GM23338 (cell line): ENCODE measurements around the gene GTF2H4. TPM values are rescaled to one million over a fixed set of nuclear protein-coding genes. Genes with fewer than 3 reads are reported as not detected.

Experiments
- ATAC-seq: fragments of 200-7000 bp; cut with Tn5 transposase; 3 replicates; pipeline ENCODE4 v1.9.1; 2020
- DNase-seq: peaks from one replicate; pipeline ENCODE4 v3.0.0-alpha.2; 2015; ENCODE audit warnings: low spot score
- H2AFZ ChIP-seq: fragments of 200-600 bp; sonication (generic); 2 replicates; pipeline ENCODE4 v1.8.0; 2016; ENCODE audit warnings: antibody characterized with exemption, mild to moderate bottlenecking, moderate library complexity
- H3F3A ChIP-seq: fragments of 200-600 bp; sonication (generic); replicated peaks from 2 replicates; pipeline ENCODE4 v1.8.0; 2017; ENCODE audit warnings: antibody characterized with exemption, mixed run types, low read depth
- H3K27ac ChIP-seq: fragments of 200-600 bp; sonication (generic); 2 replicates; pipeline ENCODE4 v1.6.1; 2016; ENCODE audit warnings: low read depth
- H3K27me3 ChIP-seq: fragments of 200-600 bp; sonication (generic); 2 replicates; pipeline ENCODE4 v1.8.0; 2016; ENCODE audit warnings: mild to moderate bottlenecking, mixed run types, moderate library complexity; ENCODE audit not compliant: insufficient read depth
- H3K36me3 ChIP-seq: fragments of 200-600 bp; sonication (generic); 2 replicates; pipeline ENCODE4 v1.8.0; 2016; ENCODE audit warnings: mild to moderate bottlenecking; ENCODE audit not compliant: insufficient read depth
- H3K4me1 ChIP-seq: fragments of 200-600 bp; sonication (generic); 2 replicates; pipeline ENCODE4 v1.8.0; 2016; ENCODE audit warnings: mild to moderate bottlenecking, moderate library complexity; ENCODE audit not compliant: insufficient read depth
- H3K4me2 ChIP-seq: fragments of 200-600 bp; sonication (generic); 2 replicates; pipeline ENCODE4 v1.7.1; 2017; ENCODE audit warnings: mixed run types
- H3K4me3 ChIP-seq: fragments of 200-600 bp; sonication (generic); 2 replicates; pipeline ENCODE4 v1.6.1; 2016; ENCODE audit warnings: mixed run types
- H3K79me2 ChIP-seq: fragments of 200-600 bp; sonication (generic); replicated peaks from 2 replicates; pipeline ENCODE4 v1.8.0; 2017; ENCODE audit warnings: mild to moderate bottlenecking; ENCODE audit not compliant: insufficient read depth
- H3K9me2 ChIP-seq: fragments of 200-600 bp; sonication (generic); 2 replicates; pipeline ENCODE4 v1.8.0; 2017; ENCODE audit not compliant: insufficient read depth
- H4K20me1 ChIP-seq: fragments of 200-600 bp; sonication (generic); replicated peaks from 2 replicates; pipeline ENCODE4 v1.8.0; 2017; ENCODE audit warnings: mild to moderate bottlenecking; ENCODE audit not compliant: insufficient read depth
- H3K27ac Mint-ChIP-seq: 2 replicates; pipeline ENCODE4 v1.8.0; 2020; ENCODE audit warnings: inconsistent platforms, mild to moderate bottlenecking, moderate library complexity, mixed read lengths
- H3K27me3 Mint-ChIP-seq: 3 replicates; pipeline ENCODE4 v1.8.0; 2022; ENCODE audit warnings: low read depth, mild to moderate bottlenecking, moderate library complexity, mixed read lengths, inconsistent platforms; ENCODE audit not compliant: insufficient read depth, poor library complexity
- H3K36me3 Mint-ChIP-seq: 3 replicates; pipeline ENCODE4 v1.8.0; 2021; ENCODE audit warnings: low read depth, mild to moderate bottlenecking, inconsistent platforms, moderate library complexity, mixed read lengths
- H3K4me1 Mint-ChIP-seq: 3 replicates; pipeline ENCODE4 v1.8.0; 2020; ENCODE audit warnings: mild to moderate bottlenecking, inconsistent platforms, mixed read lengths
- H3K4me3 Mint-ChIP-seq: 3 replicates; pipeline ENCODE4 v1.8.0; 2021; ENCODE audit warnings: moderate library complexity, mild to moderate bottlenecking, inconsistent platforms, mixed read lengths
- H3K9me3 Mint-ChIP-seq: 3 replicates; pipeline ENCODE4 v1.8.0; 2020; ENCODE audit warnings: moderate library complexity, mild to moderate bottlenecking, inconsistent platforms, mixed read lengths
- CREB1 ChIP-seq: fragments of 250-450 bp; sonication (Bioruptor Pico); IDR thresholded peaks from 2 replicates; pipeline ENCODE4 v1.5.0; 2020; ENCODE audit warnings: low read depth, mild to moderate bottlenecking, moderate library complexity
- EZH2phosphoT487 ChIP-seq: fragments of 200-600 bp; sonication (generic); IDR thresholded peaks from one replicate; pipeline ENCODE4 v1.8.1; 2018; ENCODE audit warnings: antibody characterized with exemption; ENCODE audit not compliant: unreplicated experiment
- JUNB ChIP-seq: IDR thresholded peaks from one replicate; pipeline ENCODE4 v1.6.1; 2016; ENCODE audit warnings: antibody characterized with exemption; ENCODE audit not compliant: unreplicated experiment
- polyA plus RNA-seq: library from polyadenylated mRNA; unstranded; fragments of >200 nt; fragmentation: Nextera tagmentation; extraction: Ambion mirVana; gene quantifications from 2 replicates; pipeline ENCODE4 v1.2.1, GENCODE V29; 2016
- total RNA-seq: library from RNA; depleted of rRNA; stranded (reverse); fragments of >200 nt; shearing (Covaris generic); gene quantifications from 2 replicates; pipeline ENCODE4 v1.2.3, GENCODE V29; 2014
- TF ChIP-seq, protein P1 (sequence below): fragments of 250-450 bp; sonication (Bioruptor Pico); IDR thresholded peaks from 2 replicates; pipeline ENCODE4 v1.5.0; 2020; ENCODE audit warnings: mild to moderate bottlenecking, moderate library complexity
- TF ChIP-seq, protein P2 (sequence below), 2 experiments: fragments of 200-600 bp in 1 of 2; sonication (generic) in 1 of 2; conservative IDR thresholded peaks; 2 replicates each; pipeline versions ENCODE4 v1.5.1 to v1.6.1; 2016 to 2017; ENCODE audit warnings: antibody characterized with exemption in 2 of 2, low read depth in 2 of 2, mild to moderate bottlenecking in 2 of 2, moderate library complexity in 1 of 2

Gene GTF2H4
- total and polyA plus RNA-seq, 2 experiments from 2014 or later = 14.8 to 32.6 TPM

GRCh38 chr6:30889496-30889885, 18.5 kb upstream of the GTF2H4 start (continued):
- TF ChIP-seq, protein P1, sequence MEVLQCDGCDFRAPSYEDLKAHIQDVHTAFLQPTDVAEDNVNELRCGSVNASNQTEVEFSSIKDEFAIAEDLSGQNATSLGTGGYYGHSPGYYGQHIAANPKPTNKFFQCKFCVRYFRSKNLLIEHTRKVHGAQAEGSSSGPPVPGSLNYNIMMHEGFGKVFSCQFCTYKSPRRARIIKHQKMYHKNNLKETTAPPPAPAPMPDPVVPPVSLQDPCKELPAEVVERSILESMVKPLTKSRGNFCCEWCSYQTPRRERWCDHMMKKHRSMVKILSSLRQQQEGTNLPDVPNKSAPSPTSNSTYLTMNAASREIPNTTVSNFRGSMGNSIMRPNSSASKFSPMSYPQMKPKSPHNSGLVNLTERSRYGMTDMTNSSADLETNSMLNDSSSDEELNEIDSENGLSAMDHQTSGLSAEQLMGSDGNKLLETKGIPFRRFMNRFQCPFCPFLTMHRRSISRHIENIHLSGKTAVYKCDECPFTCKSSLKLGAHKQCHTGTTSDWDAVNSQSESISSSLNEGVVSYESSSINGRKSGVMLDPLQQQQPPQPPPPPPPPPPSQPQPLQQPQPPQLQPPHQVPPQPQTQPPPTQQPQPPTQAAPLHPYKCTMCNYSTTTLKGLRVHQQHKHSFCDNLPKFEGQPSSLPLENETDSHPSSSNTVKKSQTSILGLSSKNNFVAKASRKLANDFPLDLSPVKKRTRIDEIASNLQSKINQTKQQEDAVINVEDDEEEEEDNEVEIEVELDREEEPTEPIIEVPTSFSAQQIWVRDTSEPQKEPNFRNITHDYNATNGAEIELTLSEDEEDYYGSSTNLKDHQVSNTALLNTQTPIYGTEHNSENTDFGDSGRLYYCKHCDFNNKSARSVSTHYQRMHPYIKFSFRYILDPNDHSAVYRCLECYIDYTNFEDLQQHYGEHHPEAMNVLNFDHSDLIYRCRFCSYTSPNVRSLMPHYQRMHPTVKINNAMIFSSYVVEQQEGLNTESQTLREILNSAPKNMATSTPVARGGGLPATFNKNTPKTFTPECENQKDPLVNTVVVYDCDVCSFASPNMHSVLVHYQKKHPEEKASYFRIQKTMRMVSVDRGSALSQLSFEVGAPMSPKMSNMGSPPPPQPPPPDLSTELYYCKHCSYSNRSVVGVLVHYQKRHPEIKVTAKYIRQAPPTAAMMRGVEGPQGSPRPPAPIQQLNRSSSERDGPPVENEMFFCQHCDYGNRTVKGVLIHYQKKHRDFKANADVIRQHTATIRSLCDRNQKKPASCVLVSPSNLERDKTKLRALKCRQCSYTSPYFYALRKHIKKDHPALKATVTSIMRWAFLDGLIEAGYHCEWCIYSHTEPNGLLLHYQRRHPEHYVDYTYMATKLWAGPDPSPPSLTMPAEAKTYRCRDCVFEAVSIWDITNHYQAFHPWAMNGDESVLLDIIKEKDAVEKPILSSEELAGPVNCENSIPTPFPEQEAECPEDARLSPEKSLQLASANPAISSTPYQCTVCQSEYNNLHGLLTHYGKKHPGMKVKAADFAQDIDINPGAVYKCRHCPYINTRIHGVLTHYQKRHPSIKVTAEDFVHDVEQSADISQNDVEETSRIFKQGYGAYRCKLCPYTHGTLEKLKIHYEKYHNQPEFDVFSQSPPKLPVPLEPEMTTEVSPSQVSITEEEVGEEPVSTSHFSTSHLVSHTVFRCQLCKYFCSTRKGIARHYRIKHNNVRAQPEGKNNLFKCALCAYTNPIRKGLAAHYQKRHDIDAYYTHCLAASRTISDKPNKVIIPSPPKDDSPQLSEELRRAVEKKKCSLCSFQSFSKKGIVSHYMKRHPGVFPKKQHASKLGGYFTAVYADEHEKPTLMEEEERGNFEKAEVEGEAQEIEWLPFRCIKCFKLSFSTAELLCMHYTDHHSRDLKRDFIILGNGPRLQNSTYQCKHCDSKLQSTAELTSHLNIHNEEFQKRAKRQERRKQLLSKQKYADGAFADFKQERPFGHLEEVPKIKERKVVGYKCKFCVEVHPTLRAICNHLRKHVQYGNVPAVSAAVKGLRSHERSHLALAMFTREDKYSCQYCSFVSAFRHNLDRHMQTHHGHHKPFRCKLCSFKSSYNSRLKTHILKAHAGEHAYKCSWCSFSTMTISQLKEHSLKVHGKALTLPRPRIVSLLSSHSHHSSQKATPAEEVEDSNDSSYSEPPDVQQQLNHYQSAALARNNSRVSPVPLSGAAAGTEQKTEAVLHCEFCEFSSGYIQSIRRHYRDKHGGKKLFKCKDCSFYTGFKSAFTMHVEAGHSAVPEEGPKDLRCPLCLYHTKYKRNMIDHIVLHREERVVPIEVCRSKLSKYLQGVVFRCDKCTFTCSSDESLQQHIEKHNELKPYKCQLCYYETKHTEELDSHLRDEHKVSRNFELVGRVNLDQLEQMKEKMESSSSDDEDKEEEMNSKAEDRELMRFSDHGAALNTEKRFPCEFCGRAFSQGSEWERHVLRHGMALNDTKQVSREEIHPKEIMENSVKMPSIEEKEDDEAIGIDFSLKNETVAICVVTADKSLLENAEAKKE (CRISPR knock-in tag) = no peak
- TF ChIP-seq EZH2phosphoT487 = no peak

- Mint-ChIP-seq H3K36me3 (peaks cover 56% of the 10 kb centered on the region), H3K27ac (peak overlapping the region; percentile 35; the same call in 1 of the 2 replicates), H3K4me1 (peaks cover 49% of the 10 kb centered on the region), H3K27me3 (peaks cover 11% of the 10 kb centered on the region), H3K4me3 (no peak overlapping the region; the same call in 2 of the 3 replicates), H3K9me3 (no peaks in the 10 kb centered on the region)
- no peak overlapping the region for H3K27ac ChIP-seq
- DNase-seq (no peak), ATAC-seq (no peak)
- H3K4me2 ChIP-seq = no peak overlapping the region
- H2AFZ ChIP-seq = no peak overlapping the region
- H3K9me2 ChIP-seq = no peaks in the 10 kb centered on the region
- H3K4me1 ChIP-seq = peaks cover 20% of the 10 kb centered on the region
- peaks cover 5% of the 10 kb centered on the region for H3K36me3 ChIP-seq
- no peaks in the 10 kb centered on the region for H3K27me3 ChIP-seq
- peaks cover 14% of the 10 kb centered on the region for H4K20me1 ChIP-seq
- H3F3A ChIP-seq = peaks cover 4% of the 10 kb centered on the region; the same call in 1 of the 2 replicates
- peaks cover 44% of the 10 kb centered on the region for H3K79me2 ChIP-seq
- H3K4me3 ChIP-seq = no peak overlapping the region
- TF ChIP-seq, protein P1 (CRISPR knock-in tag) = no peak
- TF ChIP-seq CREB1 (CRISPR knock-in tag) (no peak), JUNB (no peak)
- TF ChIP-seq, protein P2, sequence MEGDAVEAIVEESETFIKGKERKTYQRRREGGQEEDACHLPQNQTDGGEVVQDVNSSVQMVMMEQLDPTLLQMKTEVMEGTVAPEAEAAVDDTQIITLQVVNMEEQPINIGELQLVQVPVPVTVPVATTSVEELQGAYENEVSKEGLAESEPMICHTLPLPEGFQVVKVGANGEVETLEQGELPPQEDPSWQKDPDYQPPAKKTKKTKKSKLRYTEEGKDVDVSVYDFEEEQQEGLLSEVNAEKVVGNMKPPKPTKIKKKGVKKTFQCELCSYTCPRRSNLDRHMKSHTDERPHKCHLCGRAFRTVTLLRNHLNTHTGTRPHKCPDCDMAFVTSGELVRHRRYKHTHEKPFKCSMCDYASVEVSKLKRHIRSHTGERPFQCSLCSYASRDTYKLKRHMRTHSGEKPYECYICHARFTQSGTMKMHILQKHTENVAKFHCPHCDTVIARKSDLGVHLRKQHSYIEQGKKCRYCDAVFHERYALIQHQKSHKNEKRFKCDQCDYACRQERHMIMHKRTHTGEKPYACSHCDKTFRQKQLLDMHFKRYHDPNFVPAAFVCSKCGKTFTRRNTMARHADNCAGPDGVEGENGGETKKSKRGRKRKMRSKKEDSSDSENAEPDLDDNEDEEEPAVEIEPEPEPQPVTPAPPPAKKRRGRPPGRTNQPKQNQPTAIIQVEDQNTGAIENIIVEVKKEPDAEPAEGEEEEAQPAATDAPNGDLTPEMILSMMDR (conservative IDR thresholded peaks at IDR 0.05; ENCODE audit: low read depth in 2 of 2) = no peak
Measured at GRCh38 chr6:30889921-30890645, 17.9 kb upstream of the GTF2H4 start.
